KMS-11 (cell line): ENCODE data around the gene PRIMA1.

Source experiments
- H2AFZ ChIP-seq: fragments of 200-600 bp; sonication (generic); 2 replicates; pipeline ENCODE4 v1.6.1; 2016; ENCODE audit warnings: antibody characterized with exemption, mixed run types, low read depth
- H3K27ac ChIP-seq: fragments of 200-600 bp; sonication (generic); 2 replicates; pipeline ENCODE4 v1.6.1; 2016; ENCODE audit warnings: mild to moderate bottlenecking, mixed run types
- H3K27me3 ChIP-seq: fragments of 200-600 bp; sonication (generic); 2 replicates; pipeline ENCODE4 v1.6.1; 2017; ENCODE audit warnings: mild to moderate bottlenecking, low read depth, mixed run types, moderate library complexity; ENCODE audit not compliant: insufficient read depth
- H3K36me3 ChIP-seq: fragments of 200-600 bp; sonication (generic); 2 replicates; pipeline ENCODE4 v1.6.1; 2017; ENCODE audit warnings: mild to moderate bottlenecking, mixed run types; ENCODE audit not compliant: insufficient read depth
- H3K4me1 ChIP-seq: fragments of 200-600 bp; sonication (generic); 2 replicates; pipeline ENCODE4 v1.6.1; 2016; ENCODE audit warnings: mild to moderate bottlenecking, low read depth, mixed run types; ENCODE audit not compliant: poor library complexity, severe bottlenecking
- H3K4me2 ChIP-seq: fragments of 200-600 bp; sonication (generic); 2 replicates; pipeline ENCODE4 v1.7.0; 2016; ENCODE audit warnings: mild to moderate bottlenecking, mixed run types
- H3K4me3 ChIP-seq: fragments of 200-600 bp; sonication (generic); IDR thresholded peaks from 2 replicates; pipeline ENCODE4 v1.6.1; 2017; ENCODE audit warnings: low read depth, low read length, mixed read lengths; ENCODE audit not compliant: insufficient read depth
- H3K79me2 ChIP-seq: fragments of 200-600 bp; sonication (generic); 2 replicates; pipeline ENCODE4 v1.6.1; 2016; ENCODE audit warnings: low read depth, mixed run types; ENCODE audit not compliant: insufficient read depth
- H3K9ac ChIP-seq: fragments of 200-600 bp; sonication (generic); 2 replicates; pipeline ENCODE4 v1.6.1; 2016; ENCODE audit warnings: mild to moderate bottlenecking, mixed run types
- H4K20me1 ChIP-seq: fragments of 200-600 bp; sonication (generic); 2 replicates; pipeline ENCODE4 v1.6.1; 2016; ENCODE audit warnings: mild to moderate bottlenecking, mixed run types; ENCODE audit not compliant: insufficient read depth
- TF ChIP-seq, protein P1 (sequence below): fragments of 200-600 bp; sonication (generic); conservative IDR thresholded peaks from 2 replicates; pipeline ENCODE4 v1.6.1; 2017; ENCODE audit warnings: low read depth, mild to moderate bottlenecking, antibody characterized with exemption, low read length, moderate library complexity, mixed read lengths

The PRIMA1 gene

DNA sequence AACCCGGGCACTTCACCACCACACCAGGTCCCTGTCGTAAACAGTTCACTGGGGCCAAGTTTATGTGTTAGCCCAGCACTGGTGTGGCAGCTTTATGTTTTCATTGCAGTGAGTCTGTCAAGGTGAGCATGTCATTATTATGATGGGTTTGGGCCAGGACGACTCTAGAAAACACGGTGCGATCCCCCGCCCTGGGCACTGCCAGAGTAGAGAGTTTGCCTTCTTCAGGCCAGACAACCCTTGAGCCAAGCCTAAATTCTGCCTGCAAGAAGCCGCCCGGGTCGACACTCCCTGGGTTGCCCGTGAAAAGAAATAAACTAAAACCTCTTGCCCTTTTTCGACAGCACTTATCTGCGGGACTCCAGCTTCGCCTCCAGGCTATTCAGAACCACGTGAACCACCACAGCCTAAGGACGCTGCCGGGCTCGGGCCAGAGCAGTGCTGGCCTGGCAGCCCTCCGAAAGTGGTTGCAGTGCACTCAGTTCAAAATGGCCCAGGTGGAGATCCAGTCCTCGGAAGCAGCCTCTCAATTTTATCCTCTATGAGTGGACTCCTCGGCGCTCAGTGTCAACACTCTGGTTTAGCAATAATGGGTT lies 81.8 kb downstream of the PRIMA1 start:
- Histone ChIP-seq H3K36me3 (no peaks in the 10 kb centered on the region), H3K79me2 (no peaks in the 10 kb centered on the region), H2AFZ (no peak overlapping the region), H3K27me3 (no peaks in the 10 kb centered on the region), H3K4me1 (no peaks in the 10 kb centered on the region), H3K27ac (no peak overlapping the region), H3K9ac (no peak overlapping the region), H3K4me2 (no peak overlapping the region), H3K4me3 (no peak overlapping the region), H4K20me1 (no peaks in the 10 kb centered on the region)
- TF ChIP-seq, protein P1, sequence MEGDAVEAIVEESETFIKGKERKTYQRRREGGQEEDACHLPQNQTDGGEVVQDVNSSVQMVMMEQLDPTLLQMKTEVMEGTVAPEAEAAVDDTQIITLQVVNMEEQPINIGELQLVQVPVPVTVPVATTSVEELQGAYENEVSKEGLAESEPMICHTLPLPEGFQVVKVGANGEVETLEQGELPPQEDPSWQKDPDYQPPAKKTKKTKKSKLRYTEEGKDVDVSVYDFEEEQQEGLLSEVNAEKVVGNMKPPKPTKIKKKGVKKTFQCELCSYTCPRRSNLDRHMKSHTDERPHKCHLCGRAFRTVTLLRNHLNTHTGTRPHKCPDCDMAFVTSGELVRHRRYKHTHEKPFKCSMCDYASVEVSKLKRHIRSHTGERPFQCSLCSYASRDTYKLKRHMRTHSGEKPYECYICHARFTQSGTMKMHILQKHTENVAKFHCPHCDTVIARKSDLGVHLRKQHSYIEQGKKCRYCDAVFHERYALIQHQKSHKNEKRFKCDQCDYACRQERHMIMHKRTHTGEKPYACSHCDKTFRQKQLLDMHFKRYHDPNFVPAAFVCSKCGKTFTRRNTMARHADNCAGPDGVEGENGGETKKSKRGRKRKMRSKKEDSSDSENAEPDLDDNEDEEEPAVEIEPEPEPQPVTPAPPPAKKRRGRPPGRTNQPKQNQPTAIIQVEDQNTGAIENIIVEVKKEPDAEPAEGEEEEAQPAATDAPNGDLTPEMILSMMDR: no peak

- no peak overlapping the region for H3K9ac ChIP-seq
- H2AFZ ChIP-seq: no peak overlapping the region
- no peaks in the 10 kb centered on the region for H3K4me1 ChIP-seq
- no peaks in the 10 kb centered on the region for H4K20me1 ChIP-seq
- no peaks in the 10 kb centered on the region for H3K36me3 ChIP-seq
- H3K27me3 ChIP-seq: no peaks in the 10 kb centered on the region
- no peaks in the 10 kb centered on the region for H3K79me2 ChIP-seq
- TF ChIP-seq, protein P1: no peak
- no peak overlapping the region for H3K4me3 ChIP-seq
- no peak overlapping the region for H3K4me2 ChIP-seq
- H3K27ac ChIP-seq: no peak overlapping the region
Measured at GRCh38 chr14:93705513-93706156, 82.7 kb downstream of the PRIMA1 start.

GRCh38 chr14:93703941-93704340 lies 84.3 kb downstream of the PRIMA1 start:
- Histone ChIP-seq H3K36me3 (no peaks in the 10 kb centered on the region), H3K4me2 (no peak overlapping the region), H3K27me3 (no peaks in the 10 kb centered on the region), H2AFZ (no peak overlapping the region), H3K9ac (no peak overlapping the region), H3K4me3 (no peak overlapping the region), H4K20me1 (no peaks in the 10 kb centered on the region), H3K79me2 (no peaks in the 10 kb centered on the region), H3K27ac (no peak overlapping the region), H3K4me1 (no peaks in the 10 kb centered on the region)
- TF ChIP-seq, protein P1: no peak

GRCh38 chr14:93702946-93703345 lies 85.3 kb downstream of the PRIMA1 start:
- TF ChIP-seq, protein P1: no peak
- H3K4me2 ChIP-seq: no peak overlapping the region
- H3K9ac ChIP-seq: no peak overlapping the region
- no peaks in the 10 kb centered on the region for H3K27me3 ChIP-seq
- no peaks in the 10 kb centered on the region for H4K20me1 ChIP-seq
- H3K79me2 ChIP-seq: no peaks in the 10 kb centered on the region
- no peak overlapping the region for H3K4me3 ChIP-seq
- no peaks in the 10 kb centered on the region for H3K4me1 ChIP-seq
- H2AFZ ChIP-seq: no peak overlapping the region
- no peak overlapping the region for H3K27ac ChIP-seq
- H3K36me3 ChIP-seq: no peaks in the 10 kb centered on the region
